ENCODE data around the gene SULT1B1. TPM values are rescaled to one million over a fixed set of nuclear protein-coding genes. Genes with fewer than 3 reads are reported as not detected.

Gene SULT1B1
- total RNA-seq, 1 donor from 2014 or later, result not detected

DNA sequence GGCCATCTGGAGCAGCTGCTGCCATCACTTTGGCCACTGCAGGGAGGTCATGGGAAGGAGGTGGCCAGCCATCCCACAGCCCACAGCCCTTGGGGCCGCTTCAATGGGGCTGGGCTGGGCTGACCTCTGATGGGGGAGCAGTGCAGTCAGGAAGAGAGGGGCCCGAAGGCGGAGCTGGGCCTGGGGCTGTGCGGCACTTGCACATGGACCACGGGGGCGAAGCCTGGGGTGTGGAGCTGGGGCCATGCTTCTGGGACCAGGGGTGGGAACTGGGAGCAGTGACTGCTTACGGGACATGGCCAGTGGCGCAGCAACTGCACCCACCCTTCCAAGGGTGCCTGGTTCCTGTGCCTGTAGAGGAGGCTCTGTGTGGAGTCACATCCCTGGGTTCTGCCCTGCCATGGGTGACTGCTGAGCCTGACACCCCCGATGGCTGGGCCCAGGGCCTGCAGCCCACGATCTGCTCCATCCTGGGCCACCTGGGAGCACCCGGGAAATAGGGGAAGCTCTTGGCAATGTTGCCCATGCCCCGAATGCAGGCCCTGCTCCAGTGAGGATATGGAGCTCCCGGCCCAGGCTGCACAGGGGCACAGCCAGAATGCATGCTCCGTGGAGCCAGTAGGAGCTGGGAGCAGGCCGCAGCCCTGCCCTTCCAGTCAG lies 22.4 kb upstream of the SULT1B1 start:
- no peaks in the 10 kb centered on the region for H3K9me3 Mint-ChIP-seq
- H3K27me3 Mint-ChIP-seq (ENCODE audit: insufficient read depth, low read depth), result no peaks in the 10 kb centered on the region
- peaks cover 2% of the 10 kb centered on the region for H3K4me1 Mint-ChIP-seq

DNA sequence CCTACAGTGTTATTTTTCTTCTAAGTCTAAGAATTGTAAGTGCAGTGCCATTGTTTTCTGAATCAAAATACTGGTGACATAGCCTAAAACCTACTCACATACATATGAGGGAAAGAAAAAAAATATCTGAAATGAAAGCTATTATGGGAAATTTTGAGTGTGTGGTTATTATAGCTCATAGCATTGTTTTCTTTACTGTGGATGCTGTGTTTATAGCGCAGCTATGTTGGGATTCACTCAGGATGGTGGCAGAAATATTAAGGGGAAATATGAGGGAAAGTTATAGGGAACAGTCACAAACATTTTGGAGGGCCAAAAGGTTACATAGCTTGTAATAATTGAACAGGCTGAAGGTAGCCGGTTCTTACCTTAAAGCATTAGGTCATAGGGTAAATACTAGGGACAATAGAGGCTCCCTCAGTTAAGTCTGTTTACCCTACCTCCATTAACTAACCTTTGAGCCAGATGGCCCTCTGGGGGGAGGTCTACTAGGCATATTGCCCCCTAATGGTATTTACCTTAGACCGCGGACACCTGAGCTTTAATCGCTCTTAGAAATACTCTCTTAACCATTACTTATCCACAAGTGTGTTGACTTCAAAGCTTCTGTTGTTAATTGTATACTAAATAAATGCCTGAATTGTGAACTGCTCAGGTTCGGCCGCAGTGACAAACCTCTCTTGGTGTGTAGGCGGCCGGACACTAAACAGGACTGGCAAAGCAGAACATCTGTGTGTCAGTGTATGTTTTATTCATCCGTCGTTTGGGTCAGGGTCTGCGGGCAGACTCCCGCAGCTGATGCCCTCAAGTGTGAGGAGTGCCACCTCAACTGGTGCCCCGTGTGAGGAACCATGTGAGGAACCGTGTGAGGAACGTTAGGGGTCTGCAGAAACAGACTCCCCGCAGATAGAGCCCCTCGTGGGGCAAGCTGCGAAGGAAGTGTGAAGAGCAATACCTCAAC lies 21.3 kb upstream of the SULT1B1 start:
- no peak overlapping the region for H3K9ac ChIP-seq
- no peaks in the 10 kb centered on the region for H3K36me3 ChIP-seq
- H3K4me3 ChIP-seq, result no peak overlapping the region
- Mint-ChIP-seq H3K36me3 (no peaks in the 10 kb centered on the region), H3K9me3 (no peaks in the 10 kb centered on the region), H3K4me1 (peaks cover 2% of the 10 kb centered on the region), H3K4me3 (no peak overlapping the region), H3K27ac (no peak overlapping the region), H3K27me3 (ENCODE audit: insufficient read depth, low read depth) (no peaks in the 10 kb centered on the region)
- H3F3A ChIP-seq (ENCODE audit: low read depth), result no peaks in the 10 kb centered on the region
- H2AFZ ChIP-seq (replicated peaks), result no peak overlapping the region
- H3K27me3 ChIP-seq, result no peaks in the 10 kb centered on the region
- H3K9me3 ChIP-seq (ENCODE audit: low read depth), result no peaks in the 10 kb centered on the region
- TF ChIP-seq, protein P1, sequence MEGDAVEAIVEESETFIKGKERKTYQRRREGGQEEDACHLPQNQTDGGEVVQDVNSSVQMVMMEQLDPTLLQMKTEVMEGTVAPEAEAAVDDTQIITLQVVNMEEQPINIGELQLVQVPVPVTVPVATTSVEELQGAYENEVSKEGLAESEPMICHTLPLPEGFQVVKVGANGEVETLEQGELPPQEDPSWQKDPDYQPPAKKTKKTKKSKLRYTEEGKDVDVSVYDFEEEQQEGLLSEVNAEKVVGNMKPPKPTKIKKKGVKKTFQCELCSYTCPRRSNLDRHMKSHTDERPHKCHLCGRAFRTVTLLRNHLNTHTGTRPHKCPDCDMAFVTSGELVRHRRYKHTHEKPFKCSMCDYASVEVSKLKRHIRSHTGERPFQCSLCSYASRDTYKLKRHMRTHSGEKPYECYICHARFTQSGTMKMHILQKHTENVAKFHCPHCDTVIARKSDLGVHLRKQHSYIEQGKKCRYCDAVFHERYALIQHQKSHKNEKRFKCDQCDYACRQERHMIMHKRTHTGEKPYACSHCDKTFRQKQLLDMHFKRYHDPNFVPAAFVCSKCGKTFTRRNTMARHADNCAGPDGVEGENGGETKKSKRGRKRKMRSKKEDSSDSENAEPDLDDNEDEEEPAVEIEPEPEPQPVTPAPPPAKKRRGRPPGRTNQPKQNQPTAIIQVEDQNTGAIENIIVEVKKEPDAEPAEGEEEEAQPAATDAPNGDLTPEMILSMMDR (IDR thresholded peaks at IDR 0.05), result no peak
- TF ChIP-seq EZH2 (IDR thresholded peaks at IDR 0.05), result no peak
- no peak for TF ChIP-seq EZH2phosphoT487 (IDR thresholded peaks at IDR 0.05)
- no peak overlapping the region for H3K27ac ChIP-seq
- H3K4me1 ChIP-seq, result peaks cover 18% of the 10 kb centered on the region
- DNase-seq (ENCODE audit: low spot score), result no peak
- no peaks in the 10 kb centered on the region for H3K79me2 ChIP-seq (ENCODE audit: low read depth)
- no peak overlapping the region for H3K4me2 ChIP-seq
- H4K20me1 ChIP-seq (ENCODE audit: low read depth), result no peaks in the 10 kb centered on the region

More for the DNA sequence above, 22.4 kb upstream of the SULT1B1 start:
- Histone ChIP-seq H2AFZ (replicated peaks) (no peak overlapping the region), H3K79me2 (ENCODE audit: low read depth) (no peaks in the 10 kb centered on the region), H3K4me2 (no peak overlapping the region), H3K9ac (no peak overlapping the region), H3K36me3 (no peaks in the 10 kb centered on the region), H3K27ac (no peak overlapping the region), H3K4me3 (no peak overlapping the region), H3K27me3 (no peaks in the 10 kb centered on the region), H4K20me1 (ENCODE audit: low read depth) (no peaks in the 10 kb centered on the region), H3K4me1 (peaks cover 18% of the 10 kb centered on the region), H3F3A (ENCODE audit: low read depth) (no peaks in the 10 kb centered on the region), H3K9me3 (ENCODE audit: low read depth) (no peaks in the 10 kb centered on the region)
- TF ChIP-seq, protein P1 (IDR thresholded peaks at IDR 0.05), result no peak
- TF ChIP-seq EZH2phosphoT487 (IDR thresholded peaks at IDR 0.05) (no peak), EZH2 (IDR thresholded peaks at IDR 0.05) (no peak)
- no peak for DNase-seq (ENCODE audit: low spot score)
- Mint-ChIP-seq H3K27ac (no peak overlapping the region), H3K36me3 (no peaks in the 10 kb centered on the region), H3K4me3 (no peak overlapping the region)

DNA sequence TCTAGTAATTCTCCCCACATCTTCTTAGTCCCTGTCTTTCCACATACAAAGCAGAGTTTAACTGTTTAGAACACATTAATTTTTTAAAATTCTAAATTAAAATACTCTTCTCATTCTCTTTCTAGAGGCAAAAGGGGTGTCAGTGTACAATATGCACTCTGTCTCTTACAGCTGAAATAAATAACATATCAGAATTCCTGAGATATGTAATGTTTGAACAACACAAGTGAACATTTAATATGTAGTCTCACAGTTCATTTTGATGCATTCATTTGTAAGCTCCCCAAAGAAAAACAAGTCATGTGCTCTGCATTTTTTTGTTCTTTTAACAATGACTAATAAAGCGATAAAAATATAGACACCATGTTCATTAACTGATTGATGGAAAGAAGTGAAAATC lies 19.7 kb upstream of the SULT1B1 start:
- Mint-ChIP-seq H3K9me3 (no peaks in the 10 kb centered on the region), H3K4me1 (peaks cover 2% of the 10 kb centered on the region), H3K27me3 (ENCODE audit: insufficient read depth, low read depth) (no peaks in the 10 kb centered on the region), H3K4me3 (no peak overlapping the region), H3K27ac (no peak overlapping the region), H3K36me3 (no peaks in the 10 kb centered on the region)
- no peak overlapping the region for H3K4me2 ChIP-seq
- H3K9ac ChIP-seq, result no peak overlapping the region
- H3K4me1 ChIP-seq, result peaks cover 17% of the 10 kb centered on the region
- no peaks in the 10 kb centered on the region for H3K27me3 ChIP-seq
- H3K79me2 ChIP-seq (ENCODE audit: low read depth), result no peaks in the 10 kb centered on the region
- H3K9me3 ChIP-seq (ENCODE audit: low read depth), result no peaks in the 10 kb centered on the region
- no peak for TF ChIP-seq EZH2 (IDR thresholded peaks at IDR 0.05)
- no peak for TF ChIP-seq EZH2phosphoT487 (IDR thresholded peaks at IDR 0.05)
- TF ChIP-seq, protein P1 (IDR thresholded peaks at IDR 0.05), result no peak
- no peak for DNase-seq (ENCODE audit: low spot score)
- no peak overlapping the region for H3K27ac ChIP-seq
- H3K36me3 ChIP-seq, result no peaks in the 10 kb centered on the region
- H4K20me1 ChIP-seq (ENCODE audit: low read depth), result no peaks in the 10 kb centered on the region
- H2AFZ ChIP-seq (replicated peaks), result no peak overlapping the region
- no peak overlapping the region for H3K4me3 ChIP-seq
- no peaks in the 10 kb centered on the region for H3F3A ChIP-seq (ENCODE audit: low read depth)
